ENCODE data around the gene ELL3. TPM values are rescaled to one million over a fixed set of nuclear protein-coding genes. Genes with fewer than 3 reads are reported as not detected.

The ELL3 gene
- total and polyA plus RNA-seq, 10 of the 15 experiments (the other 5 are each of a cell fraction or from before 2014, with no cell fraction given), result 12.9 to 30.3 (median 20.2) TPM

- peak; percentile 95 for TF ChIP-seq MLLT1 (IDR thresholded peaks at IDR 0.05)
- TF ChIP-seq TCF3 (IDR thresholded peaks at IDR 0.05; ENCODE audit: borderline replicate concordance, insufficient read depth, low read depth, low read length), result 0 out of 2 replicates have a peak, but pooled peaks have one; percentile 5
- TF ChIP-seq MEF2B (IDR thresholded peaks at IDR 0.05; ENCODE audit: partially characterized antibody, poor library complexity, severe bottlenecking), result peak; percentile 77
- peak; percentile 76 for TF ChIP-seq E2F4 (IDR thresholded peaks at IDR 0.05; ENCODE audit: low read depth, low read length)
- TF ChIP-seq MYC (IDR thresholded peaks at IDR 0.05; ENCODE audit: insufficient read depth, insufficient read length, insufficient replicate concordance, low read length, severe bottlenecking), result no peak
- TF ChIP-seq ETV6 (conservative IDR thresholded peaks at IDR 0.05 in 1 of 2, IDR thresholded peaks at IDR 0.05 in 1 of 2; ENCODE audit: borderline replicate concordance in 1 of 2, low read depth in 1 of 2), result peak in 1 of 2 experiments; percentile 48; a peak in 1 of 4 replicates
- peak; percentile 68 for TF ChIP-seq NFYB (IDR thresholded peaks at IDR 0.05; ENCODE audit: insufficient read depth, low read depth, low read length)
- no peak for TF ChIP-seq SUPT20H (IDR thresholded peaks at IDR 0.05; ENCODE audit: borderline replicate concordance, control insufficient read depth, low read depth, low read length)
- no peak for TF ChIP-seq SRF (IDR thresholded peaks at IDR 0.05; ENCODE audit: low read depth in 2 of 2, low read length in 2 of 2)
- TF ChIP-seq IRF5 (IDR thresholded peaks at IDR 0.05; ENCODE audit: borderline replicate concordance), result peak; percentile 66; the same call in 1 of the 2 replicates
- peak; percentile 95 for TF ChIP-seq NBN (IDR thresholded peaks at IDR 0.05)
- TF ChIP-seq MAX (IDR thresholded peaks at IDR 0.05; ENCODE audit: low read depth, low read length), result no peak; the same call in none of the 2 replicates
- peak; percentile 74 to 78 (median 75) for TF ChIP-seq CTCF (IDR thresholded peaks at IDR 0.05 in 2 of 3, conservative IDR thresholded peaks at IDR 0.05 in 1 of 3; ENCODE audit: control insufficient read depth in 2 of 3, extremely low read depth in 1 of 3, insufficient read depth in 1 of 3, low read depth in 3 of 3, low read length in 3 of 3)
- peak; percentile 40; the same call in 1 of the 2 replicates for TF ChIP-seq ATF7 (IDR thresholded peaks at IDR 0.05; ENCODE audit: low read depth)
- 0 out of 2 replicates have a peak, but pooled peaks have one; percentile 24 for TF ChIP-seq SMAD5 (IDR thresholded peaks at IDR 0.05; ENCODE audit: low read depth)
- no peak for TF ChIP-seq POLR2AphosphoS2 (IDR thresholded peaks at IDR 0.05; ENCODE audit: low read depth, low read length)
- TF ChIP-seq RELB (IDR thresholded peaks at IDR 0.05; ENCODE audit: low read depth), result peak; percentile 71; the same call in 1 of the 2 replicates
- TF ChIP-seq ZBED1 (IDR thresholded peaks at IDR 0.05; ENCODE audit: borderline replicate concordance), result peak; percentile 18; the same call in 1 of the 2 replicates
- TF ChIP-seq RFX5 (IDR thresholded peaks at IDR 0.05; ENCODE audit: low read depth, low read length), result no peak
- TF ChIP-seq GATAD2B (conservative IDR thresholded peaks at IDR 0.05; ENCODE audit: low read depth), result peak; percentile 81
- no peak for TF ChIP-seq RAD51 (IDR thresholded peaks at IDR 0.05)
These were observed 625 bp upstream of the ELL3 start (continued) for GRCh38 chr15:43777267-43777914.

Measured in GM12878 (cell line).